ENCODE data around the gene SLC1A3.

SLC1A3 gene

DNA sequence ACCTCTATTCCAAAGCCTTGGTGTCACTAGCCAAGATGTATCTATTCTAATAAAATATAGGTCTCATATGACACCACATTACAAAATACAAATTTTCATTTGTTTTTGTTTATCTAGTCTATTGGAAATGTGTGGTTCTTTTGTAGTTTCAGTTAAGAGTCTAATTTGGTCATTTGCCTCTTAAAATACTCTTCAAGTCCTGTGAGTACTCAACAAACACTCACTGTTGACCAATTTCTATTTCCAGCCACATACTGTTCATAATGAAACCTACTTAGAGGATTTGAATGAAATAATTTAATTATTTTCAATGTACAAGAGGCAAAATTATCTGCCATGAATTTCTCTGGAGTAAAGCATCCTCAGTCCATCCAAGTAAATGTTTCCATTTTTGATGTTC, 40.6 kb downstream of the SLC1A3 start:
- Histone ChIP-seq H3K36me3 (replicated peaks; ENCODE audit: insufficient read depth, low read length) (no peaks in the 10 kb centered on the region), H3K27me3 (replicated peaks; ENCODE audit: insufficient read depth, low read length) (no peaks in the 10 kb centered on the region), H4K20me1 (ENCODE audit: insufficient read depth, low read length) (no peaks in the 10 kb centered on the region), H3K4me1 (ENCODE audit: low read length) (peaks cover 11% of the 10 kb centered on the region), H3K4me3 (ENCODE audit: low read length) (no peak overlapping the region), H3K9ac (ENCODE audit: low read length) (no peak overlapping the region), H3K79me2 (ENCODE audit: low read length) (no peaks in the 10 kb centered on the region), H2AFZ (ENCODE audit: low read length) (no peak overlapping the region), H3K9me2 (replicated peaks; ENCODE audit: insufficient read depth, low read length) (no peaks in the 10 kb centered on the region), H3K27ac (ENCODE audit: low read length) (no peak overlapping the region), H3F3A (ENCODE audit: insufficient read depth, low read length) (no peaks in the 10 kb centered on the region), H3K4me2 (ENCODE audit: low read depth, low read length) (peak overlapping the region; percentile 17; the same call in 1 of the 2 replicates), H3K9me3 (replicated peaks; ENCODE audit: insufficient read depth, low read length) (no peaks in the 10 kb centered on the region)
- TF ChIP-seq, protein P1, sequence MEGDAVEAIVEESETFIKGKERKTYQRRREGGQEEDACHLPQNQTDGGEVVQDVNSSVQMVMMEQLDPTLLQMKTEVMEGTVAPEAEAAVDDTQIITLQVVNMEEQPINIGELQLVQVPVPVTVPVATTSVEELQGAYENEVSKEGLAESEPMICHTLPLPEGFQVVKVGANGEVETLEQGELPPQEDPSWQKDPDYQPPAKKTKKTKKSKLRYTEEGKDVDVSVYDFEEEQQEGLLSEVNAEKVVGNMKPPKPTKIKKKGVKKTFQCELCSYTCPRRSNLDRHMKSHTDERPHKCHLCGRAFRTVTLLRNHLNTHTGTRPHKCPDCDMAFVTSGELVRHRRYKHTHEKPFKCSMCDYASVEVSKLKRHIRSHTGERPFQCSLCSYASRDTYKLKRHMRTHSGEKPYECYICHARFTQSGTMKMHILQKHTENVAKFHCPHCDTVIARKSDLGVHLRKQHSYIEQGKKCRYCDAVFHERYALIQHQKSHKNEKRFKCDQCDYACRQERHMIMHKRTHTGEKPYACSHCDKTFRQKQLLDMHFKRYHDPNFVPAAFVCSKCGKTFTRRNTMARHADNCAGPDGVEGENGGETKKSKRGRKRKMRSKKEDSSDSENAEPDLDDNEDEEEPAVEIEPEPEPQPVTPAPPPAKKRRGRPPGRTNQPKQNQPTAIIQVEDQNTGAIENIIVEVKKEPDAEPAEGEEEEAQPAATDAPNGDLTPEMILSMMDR (IDR thresholded peaks at IDR 0.05; ENCODE audit: low read length), result no peak
- TF ChIP-seq EZH2 (optimal IDR thresholded peaks at IDR 0.05; ENCODE audit: low read depth, low read length), result no peak
- TF ChIP-seq EZH2phosphoT487 (IDR thresholded peaks at IDR 0.05; ENCODE audit: low read length), result no peak
- no peak for DNase-seq

GRCh38 chr5:36648426-36648825, 42.0 kb downstream of the SLC1A3 start:
- no peak overlapping the region for H3K27ac ChIP-seq (ENCODE audit: low read length)
- no peak for DNase-seq
- TF ChIP-seq EZH2 (optimal IDR thresholded peaks at IDR 0.05; ENCODE audit: low read depth, low read length), result no peak
- no peak for TF ChIP-seq EZH2phosphoT487 (IDR thresholded peaks at IDR 0.05; ENCODE audit: low read length)
- TF ChIP-seq, protein P1 (IDR thresholded peaks at IDR 0.05; ENCODE audit: low read length), result no peak
- H3K79me2 ChIP-seq (ENCODE audit: low read length), result no peaks in the 10 kb centered on the region
- no peak overlapping the region for H3K9ac ChIP-seq (ENCODE audit: low read length)
- peaks cover 11% of the 10 kb centered on the region for H3K4me1 ChIP-seq (ENCODE audit: low read length)
- H3K9me3 ChIP-seq (replicated peaks; ENCODE audit: insufficient read depth, low read length), result no peaks in the 10 kb centered on the region
- H3K27me3 ChIP-seq (replicated peaks; ENCODE audit: insufficient read depth, low read length), result no peaks in the 10 kb centered on the region
- no peaks in the 10 kb centered on the region for H3F3A ChIP-seq (ENCODE audit: insufficient read depth, low read length)
- H3K36me3 ChIP-seq (replicated peaks; ENCODE audit: insufficient read depth, low read length), result no peaks in the 10 kb centered on the region
- no peaks in the 10 kb centered on the region for H3K9me2 ChIP-seq (replicated peaks; ENCODE audit: insufficient read depth, low read length)
- H4K20me1 ChIP-seq (ENCODE audit: insufficient read depth, low read length), result no peaks in the 10 kb centered on the region
- no peak overlapping the region for H3K4me2 ChIP-seq (ENCODE audit: low read depth, low read length)
- H3K4me3 ChIP-seq (ENCODE audit: low read length), result no peak overlapping the region
- no peak overlapping the region for H2AFZ ChIP-seq (ENCODE audit: low read length)

GRCh38 chr5:36651761-36652685, 45.6 kb downstream of the SLC1A3 start:
- no peaks in the 10 kb centered on the region for H3K27me3 ChIP-seq (replicated peaks; ENCODE audit: insufficient read depth, low read length)

More at GRCh38 chr5:36651761-36652685, 45.6 kb downstream of the SLC1A3 start:
- Histone ChIP-seq H3K36me3 (replicated peaks; ENCODE audit: insufficient read depth, low read length) (no peaks in the 10 kb centered on the region), H3K9me2 (replicated peaks; ENCODE audit: insufficient read depth, low read length) (no peaks in the 10 kb centered on the region), H3K27ac (ENCODE audit: low read length) (no peak overlapping the region), H3K9me3 (replicated peaks; ENCODE audit: insufficient read depth, low read length) (no peaks in the 10 kb centered on the region), H3K79me2 (ENCODE audit: low read length) (no peaks in the 10 kb centered on the region), H2AFZ (ENCODE audit: low read length) (no peak overlapping the region), H3K4me1 (ENCODE audit: low read length) (peaks cover 5% of the 10 kb centered on the region; the same call in 1 of the 2 replicates), H3K4me3 (ENCODE audit: low read length) (no peak overlapping the region), H3K4me2 (ENCODE audit: low read depth, low read length) (no peak overlapping the region), H3K9ac (ENCODE audit: low read length) (no peak overlapping the region), H4K20me1 (ENCODE audit: insufficient read depth, low read length) (no peaks in the 10 kb centered on the region), H3F3A (ENCODE audit: insufficient read depth, low read length) (no peaks in the 10 kb centered on the region)
- TF ChIP-seq EZH2 (optimal IDR thresholded peaks at IDR 0.05; ENCODE audit: low read depth, low read length) (no peak), EZH2phosphoT487 (IDR thresholded peaks at IDR 0.05; ENCODE audit: low read length) (no peak)
- TF ChIP-seq, protein P1 (IDR thresholded peaks at IDR 0.05; ENCODE audit: low read length), result no peak
- DNase-seq, result no peak
